ENCODE results near the gene APOO.

The APOO gene

DNA sequence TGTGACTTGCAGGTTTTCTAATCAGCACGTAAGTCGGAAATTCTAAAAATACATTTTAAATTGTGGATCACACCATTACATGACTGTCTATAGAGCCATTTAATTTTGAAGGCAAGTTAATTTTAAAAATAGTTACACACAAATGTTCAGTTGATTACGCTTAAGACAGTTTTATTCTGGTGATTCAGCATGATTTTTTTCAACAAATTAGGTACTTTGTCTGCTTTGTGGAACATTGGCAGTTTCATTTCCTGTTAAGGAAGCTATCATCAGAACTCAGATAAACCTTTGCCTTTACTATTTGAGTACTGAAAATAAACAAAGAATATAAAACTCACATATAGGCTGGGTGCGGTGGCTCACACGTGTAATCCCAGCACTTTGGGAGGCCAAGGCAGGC lies 105.3 kb downstream of the APOO start:
- in situ Hi-C loops (cut with HindIII; ENCODE audit: low pct_ligation_motif_present, low pct_unique_long_range_greater_than_20kb, low sequenced_read_pairs) = no loop called here
- DNase-seq = no peak

DNA sequence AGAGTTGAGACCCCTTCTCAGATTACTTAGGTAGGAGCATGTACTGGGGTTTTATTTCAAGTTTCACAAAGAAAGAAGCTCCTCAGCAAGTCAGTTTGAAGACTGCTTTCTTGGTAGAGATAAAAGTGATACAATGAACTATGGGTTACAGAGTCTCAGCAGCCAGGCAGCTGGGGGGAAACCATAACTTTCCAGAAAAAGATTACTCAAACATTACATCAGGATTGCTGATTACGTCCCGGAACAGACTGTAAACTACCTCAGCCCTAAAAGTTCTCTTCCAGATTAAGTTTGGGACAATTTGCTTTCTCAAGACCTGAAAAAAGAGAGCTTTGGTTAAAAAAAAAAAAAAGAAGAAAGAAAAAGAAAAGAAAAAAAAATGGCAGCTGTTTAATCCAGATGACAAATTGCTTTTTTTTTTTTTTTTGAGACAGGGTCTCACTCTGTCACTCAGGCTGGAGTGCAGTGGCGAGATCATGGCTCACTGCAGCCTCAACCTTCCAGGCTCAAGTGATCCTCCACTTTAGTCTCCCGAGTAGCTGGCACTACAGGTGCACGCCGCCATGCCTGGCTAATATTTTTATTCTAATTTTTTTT lies 108.2 kb downstream of the APOO start:
- in situ Hi-C loops (cut with HindIII; ENCODE audit: low pct_ligation_motif_present, low pct_unique_long_range_greater_than_20kb, low sequenced_read_pairs) = no loop called here
- DNase-seq = no peak

DNA sequence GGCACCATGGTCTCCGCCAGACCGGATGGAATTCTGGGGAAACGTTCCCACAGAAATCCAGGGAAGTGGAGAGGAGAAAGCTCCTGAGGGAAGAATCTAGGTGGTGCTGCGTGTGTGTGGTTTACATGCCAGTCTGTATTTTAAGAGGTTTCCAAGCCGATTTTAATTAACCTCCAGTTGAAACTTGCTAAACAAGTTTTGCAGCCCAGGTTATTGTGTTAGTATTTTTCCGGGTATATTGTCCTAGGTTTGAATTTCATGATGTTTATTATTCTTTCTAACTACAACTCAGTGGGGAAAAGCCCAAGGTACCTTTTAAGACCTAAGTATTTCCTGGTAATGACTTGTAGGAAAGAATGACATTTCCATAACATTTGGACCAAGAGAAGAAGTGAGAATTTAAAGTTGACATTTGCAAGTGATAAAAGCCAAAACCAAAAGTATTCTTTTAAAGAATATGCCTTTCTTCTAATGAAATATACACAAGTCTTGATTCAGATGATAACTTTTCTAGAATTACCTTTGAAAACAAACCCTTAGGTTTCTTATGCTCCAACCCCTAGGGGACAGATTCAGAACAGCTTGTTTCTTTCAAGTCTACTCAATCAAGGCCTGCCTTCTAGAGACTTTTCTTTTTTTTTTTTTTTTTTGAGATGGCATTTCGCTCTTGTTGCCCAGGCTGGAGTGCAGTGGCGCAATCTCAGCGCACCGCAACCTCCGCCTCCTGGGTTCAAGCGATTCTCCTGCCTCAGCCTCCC lies 110.2 kb downstream of the APOO start:
- no peak for DNase-seq
- in situ Hi-C loops (cut with HindIII; ENCODE audit: low pct_ligation_motif_present, low pct_unique_long_range_greater_than_20kb, low sequenced_read_pairs) = no loop called here

DNA sequence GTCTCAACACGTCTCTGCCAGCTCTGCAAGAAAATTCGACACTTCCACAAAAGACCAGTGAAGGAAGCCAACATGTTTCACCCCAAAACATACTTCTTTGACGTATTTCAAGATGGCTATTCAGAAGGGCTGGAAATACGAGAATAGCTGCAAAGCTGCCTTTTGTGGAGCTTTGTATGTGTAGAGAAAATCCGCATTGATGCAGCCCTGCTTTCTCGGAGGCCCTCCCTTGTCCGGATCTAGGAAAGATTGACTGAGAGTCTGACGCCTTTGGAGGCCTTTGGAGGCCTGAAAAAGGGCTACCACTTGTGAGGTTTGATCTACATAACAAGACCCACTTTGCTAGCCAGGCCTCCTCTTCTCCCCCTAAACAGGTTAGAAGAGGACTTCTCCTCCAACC lies 112.5 kb downstream of the APOO start:
- DNase-seq = no peak
- in situ Hi-C loops (cut with HindIII; ENCODE audit: low pct_ligation_motif_present, low pct_unique_long_range_greater_than_20kb, low sequenced_read_pairs) = no loop called here

DNA sequence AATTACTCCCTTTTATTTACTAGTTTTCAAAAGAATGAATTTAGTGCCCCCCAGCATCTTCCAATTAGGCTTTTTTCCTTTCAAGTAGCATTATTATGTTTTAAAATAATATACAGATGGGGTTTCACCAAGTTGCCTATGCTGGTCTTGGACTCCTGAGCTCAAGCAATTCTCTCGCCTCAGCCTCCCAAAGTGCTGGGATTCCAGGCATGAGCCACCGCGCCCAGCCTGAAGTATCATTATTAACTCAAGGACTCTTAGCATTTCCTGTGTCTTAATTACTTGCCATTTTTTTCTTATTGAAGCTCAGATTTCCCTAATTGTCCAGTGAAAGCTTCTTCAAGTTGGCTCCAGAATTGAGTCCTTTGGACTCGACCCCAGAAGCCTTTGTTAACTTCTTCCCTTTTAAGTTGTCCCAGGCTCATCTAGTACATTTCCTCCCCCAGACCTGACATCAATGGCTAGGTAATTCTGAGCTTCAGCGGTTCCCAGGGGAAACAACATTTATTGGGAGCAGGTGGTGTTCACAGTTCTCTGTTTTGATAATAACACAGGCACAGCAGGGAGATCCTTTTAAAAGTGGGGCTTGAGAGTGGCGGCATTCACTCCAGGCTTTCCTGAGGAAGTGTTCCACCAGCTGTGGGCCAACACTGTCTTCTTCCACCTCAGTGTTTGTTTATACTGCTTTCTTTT lies 114.7 kb downstream of the APOO start:
- DNase-seq = no peak
- in situ Hi-C loops (cut with HindIII; ENCODE audit: low pct_ligation_motif_present, low pct_unique_long_range_greater_than_20kb, low sequenced_read_pairs) = no loop called here

DNA sequence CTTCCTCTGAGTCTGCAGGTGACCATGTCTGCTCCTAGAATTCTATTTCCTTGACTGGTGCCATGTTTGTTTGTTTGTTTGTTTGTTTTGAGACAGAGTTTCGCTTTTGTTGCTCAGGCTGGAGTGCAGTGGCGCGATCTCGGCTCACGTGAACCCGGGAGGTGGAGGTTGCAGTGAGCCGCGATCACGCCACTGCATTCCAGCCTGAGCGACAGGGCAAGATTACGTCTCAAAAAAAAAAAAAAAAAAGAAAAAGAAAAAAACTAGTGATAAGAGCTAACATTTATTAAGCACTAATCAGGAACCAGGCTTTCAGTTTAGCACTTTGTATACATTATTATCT lies 117.6 kb downstream of the APOO start:
- in situ Hi-C loops (cut with HindIII; ENCODE audit: low pct_ligation_motif_present, low pct_unique_long_range_greater_than_20kb, low sequenced_read_pairs) = no loop called here

DNA sequence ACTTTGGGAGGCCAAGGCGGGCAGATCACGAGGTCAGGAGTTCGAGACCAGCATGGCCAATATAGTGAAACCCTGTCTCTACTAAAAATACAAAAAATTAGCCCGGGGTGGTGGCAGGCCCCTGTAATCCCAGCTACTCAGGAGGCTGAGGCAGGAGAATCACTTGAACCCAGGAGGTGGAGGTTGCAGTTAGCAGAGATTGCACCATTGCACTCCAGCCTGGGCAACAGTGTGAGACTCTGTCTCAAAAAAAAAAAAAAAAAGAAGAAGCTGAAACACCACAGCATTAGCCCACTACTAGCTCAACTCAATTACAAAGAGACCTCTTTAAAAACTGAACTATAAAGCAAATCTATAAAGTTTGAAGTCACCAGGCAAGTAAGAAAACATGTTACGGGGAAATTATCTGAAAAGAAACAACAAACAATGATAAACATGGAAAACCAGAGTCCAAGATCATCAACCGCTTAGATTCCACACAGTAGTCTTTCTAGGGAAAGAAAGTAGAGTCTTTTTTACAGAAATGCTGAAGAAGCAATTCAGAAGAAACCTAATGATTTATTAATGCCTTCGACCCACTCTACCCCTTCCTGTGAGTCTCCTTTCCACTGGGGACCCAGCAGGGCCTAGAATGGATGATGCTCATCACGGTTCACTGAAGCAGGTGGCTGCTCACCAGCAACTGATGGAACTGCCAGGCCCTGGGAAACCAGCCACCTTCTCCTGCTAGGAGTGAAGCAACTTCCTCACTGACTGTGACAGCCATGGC lies 118.2 kb downstream of the APOO start:
- DNase-seq = no peak
- in situ Hi-C loops (cut with HindIII; ENCODE audit: low pct_ligation_motif_present, low pct_unique_long_range_greater_than_20kb, low sequenced_read_pairs) = no loop called here

More for the DNA sequence above, 117.6 kb downstream of the APOO start:
- no peak for DNase-seq

DNA sequence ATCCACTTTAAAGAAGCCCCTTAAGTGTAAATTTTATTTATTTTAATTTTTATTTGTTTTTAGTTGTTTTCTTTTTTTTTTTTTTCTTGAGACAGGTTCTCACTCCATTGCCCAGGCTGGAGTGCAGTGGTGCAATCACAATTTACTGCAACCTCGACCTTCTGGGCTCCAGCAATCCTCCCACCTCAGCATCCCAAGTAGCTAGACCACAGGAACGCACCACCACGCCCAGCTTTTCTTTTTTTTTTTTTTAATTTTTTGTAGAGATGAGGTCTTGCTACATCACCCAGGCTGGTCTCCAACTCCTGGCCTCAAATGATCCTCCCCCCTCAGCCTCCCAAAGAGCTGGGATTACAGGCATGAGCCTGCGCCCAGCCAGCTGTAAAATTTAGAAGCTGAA lies 118.8 kb downstream of the APOO start:
- no peak for DNase-seq
- in situ Hi-C loops (cut with HindIII; ENCODE audit: low pct_ligation_motif_present, low pct_unique_long_range_greater_than_20kb, low sequenced_read_pairs) = no loop called here

DNA sequence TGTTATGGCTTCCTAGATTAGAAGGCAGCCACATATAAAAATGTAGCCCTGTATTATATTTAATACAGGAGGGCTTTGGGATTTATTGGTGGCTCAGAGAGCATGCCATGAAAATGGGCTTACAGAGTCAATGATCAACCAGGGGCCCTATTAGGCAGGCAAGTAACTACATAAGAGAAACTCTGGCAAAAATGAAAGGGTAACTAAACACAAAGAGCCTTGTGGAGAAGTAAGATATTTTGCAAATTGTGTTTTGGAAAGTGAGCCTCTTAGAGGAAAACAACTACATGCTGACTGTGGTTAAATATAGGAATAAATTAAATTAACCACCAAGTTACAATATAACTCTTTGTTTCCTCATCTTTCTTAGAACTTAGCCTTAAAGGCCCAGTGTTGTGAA lies 119.2 kb downstream of the APOO start:
- no peak for DNase-seq
- in situ Hi-C loops (cut with HindIII; ENCODE audit: low pct_ligation_motif_present, low pct_unique_long_range_greater_than_20kb, low sequenced_read_pairs) = no loop called here

DNA sequence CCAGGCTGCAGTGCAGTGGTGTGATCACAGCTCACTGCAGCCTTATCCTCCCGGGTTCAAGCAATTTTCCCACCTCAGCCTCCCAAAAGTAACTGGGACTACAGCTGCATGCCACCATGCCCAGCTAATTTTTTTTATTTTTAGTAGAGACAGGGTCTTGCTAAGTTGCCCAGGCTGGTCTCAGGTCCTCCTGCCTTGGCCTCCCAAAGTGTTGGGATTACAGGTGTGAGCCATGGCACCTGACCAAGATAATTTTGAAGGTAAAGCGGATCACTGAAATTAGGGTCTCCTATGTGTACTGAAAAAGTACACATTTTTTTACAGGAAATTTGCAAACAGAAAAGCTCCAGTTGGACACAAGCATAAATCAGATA lies 120.0 kb downstream of the APOO start:
- in situ Hi-C loops (cut with HindIII; ENCODE audit: low pct_ligation_motif_present, low pct_unique_long_range_greater_than_20kb, low sequenced_read_pairs) = no loop called here
- DNase-seq = no peak

DNA sequence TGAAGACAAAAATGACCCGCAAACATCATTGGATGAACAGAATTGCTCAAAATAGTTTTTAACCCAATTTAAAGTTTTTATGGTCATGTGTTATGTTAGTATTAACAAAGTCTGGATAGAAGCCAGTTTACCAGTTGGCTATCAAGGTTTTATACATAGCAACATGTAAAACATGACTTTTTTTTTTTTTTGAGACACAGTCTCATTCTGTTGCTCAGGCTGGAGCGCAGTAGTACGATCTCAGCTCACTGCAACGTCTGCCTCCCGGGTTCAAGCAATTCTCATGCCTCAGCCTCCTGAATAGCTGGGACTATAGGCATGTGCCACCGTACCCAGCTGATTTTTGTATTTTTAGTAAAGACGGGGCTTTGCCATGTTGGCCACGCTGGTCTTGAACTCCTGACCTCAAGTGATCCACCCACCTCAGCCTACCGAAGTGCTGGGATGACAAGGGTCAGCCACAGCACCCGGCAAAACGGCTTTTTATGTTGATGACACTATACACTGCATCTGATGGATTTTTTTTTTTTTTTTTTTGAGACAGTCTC lies 121.4 kb downstream of the APOO start:
- DNase-seq = no peak
- in situ Hi-C loops (cut with HindIII; ENCODE audit: low pct_ligation_motif_present, low pct_unique_long_range_greater_than_20kb, low sequenced_read_pairs) = no loop called here

DNA sequence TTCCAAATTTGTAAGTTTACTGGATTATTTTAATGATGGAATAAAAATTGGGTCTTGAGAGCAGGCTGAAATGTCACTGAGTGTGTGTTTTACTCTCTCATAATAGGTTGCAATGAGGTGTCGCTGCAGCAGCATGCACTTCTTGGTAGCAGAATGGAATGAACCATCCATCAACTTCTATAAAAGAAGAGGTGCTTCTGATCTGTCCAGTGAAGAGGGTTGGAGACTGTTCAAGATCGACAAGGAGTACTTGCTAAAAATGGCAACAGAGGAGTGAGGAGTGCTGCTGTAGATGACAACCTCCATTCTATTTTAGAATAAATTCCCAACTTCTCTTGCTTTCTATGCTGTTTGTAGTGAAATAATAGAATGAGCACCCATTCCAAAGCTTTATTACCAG lies 122.2 kb downstream of the APOO start:
- in situ Hi-C loops (cut with HindIII; ENCODE audit: low pct_ligation_motif_present, low pct_unique_long_range_greater_than_20kb, low sequenced_read_pairs) = no loop called here
- no peak for DNase-seq

DNA sequence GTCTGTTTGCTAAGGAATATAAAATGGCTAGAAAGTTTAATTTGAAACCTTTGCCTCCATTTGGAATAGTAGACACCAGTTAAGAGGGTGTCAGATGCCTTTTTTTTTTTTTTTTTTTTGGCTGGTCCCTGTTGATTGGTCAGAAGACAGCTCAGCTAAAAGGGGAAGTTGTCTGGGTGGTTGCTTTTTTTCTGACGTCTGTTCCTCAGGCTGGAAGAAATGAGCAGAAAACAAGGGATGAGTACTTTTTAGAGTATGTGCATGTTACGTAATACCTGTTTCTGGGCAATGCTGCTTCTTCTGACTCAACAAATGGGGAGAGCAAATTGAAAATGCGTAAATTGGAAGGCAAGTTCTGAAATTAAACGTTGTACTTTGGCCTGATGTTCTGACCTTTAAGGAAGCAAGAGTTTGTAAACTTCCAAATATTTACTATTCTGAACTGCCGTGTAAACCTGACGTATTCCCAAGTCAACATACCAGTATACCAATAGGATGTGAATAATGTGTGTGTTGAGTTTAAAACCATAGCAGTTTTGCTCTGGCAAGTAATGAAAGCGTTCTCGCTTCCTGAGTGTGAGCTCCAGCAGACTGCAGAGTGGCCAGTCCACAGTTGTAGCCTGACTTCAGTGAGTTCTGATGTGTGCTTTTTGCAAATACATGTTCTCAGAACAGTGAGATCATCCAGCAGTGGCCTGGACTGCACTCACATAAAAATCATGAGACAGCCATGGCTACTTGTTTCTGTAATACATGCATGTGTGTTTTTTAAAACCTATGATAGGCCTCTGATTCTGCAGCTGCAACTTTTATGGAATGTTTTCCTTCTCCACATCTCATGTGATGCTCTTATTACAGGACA lies 123.0 kb downstream of the APOO start:
- in situ Hi-C loops (cut with HindIII; ENCODE audit: low pct_ligation_motif_present, low pct_unique_long_range_greater_than_20kb, low sequenced_read_pairs) = no loop called here
- no peak for DNase-seq

DNA sequence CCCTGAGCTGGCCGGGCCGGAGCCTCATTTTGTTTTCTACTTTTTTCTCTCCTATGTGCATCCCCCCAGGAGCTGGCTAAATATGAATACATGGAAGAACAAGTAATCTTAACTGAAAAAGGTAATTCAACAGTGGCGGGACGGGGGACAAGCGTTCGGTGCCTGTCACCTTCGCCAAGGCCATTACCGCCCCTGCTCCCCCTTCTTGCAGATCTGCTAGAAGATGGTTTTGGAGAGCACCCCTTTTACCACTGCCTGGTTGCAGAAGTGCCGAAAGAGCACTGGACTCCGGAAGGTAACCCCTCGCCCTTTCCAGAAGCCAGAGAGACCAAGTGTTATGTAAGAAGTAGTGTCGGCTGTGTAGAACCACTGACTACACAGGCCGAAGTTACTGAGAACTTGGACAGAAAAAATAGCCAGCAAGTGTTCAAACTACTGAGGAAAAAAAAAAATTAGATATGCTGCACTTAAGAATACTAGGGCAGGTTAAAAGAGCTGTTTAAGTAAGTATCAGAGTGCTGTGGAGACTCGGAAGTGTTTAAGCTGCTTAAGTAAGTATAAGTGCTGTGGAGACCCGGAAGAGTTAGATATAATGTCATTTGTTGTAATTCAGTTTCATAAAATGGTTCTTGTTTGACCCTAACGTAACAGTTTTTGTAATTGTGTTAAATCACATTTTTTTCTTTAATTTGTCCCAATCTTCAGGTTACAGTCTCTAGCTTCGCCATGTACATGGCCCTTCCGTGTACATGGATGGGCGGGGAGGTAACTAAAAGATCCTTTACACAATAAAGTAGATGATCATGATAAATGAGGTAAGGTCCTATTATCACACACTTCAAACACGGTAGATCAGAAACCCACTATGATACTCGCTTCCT lies 123.9 kb downstream of the APOO start:
- in situ Hi-C loops (cut with HindIII; ENCODE audit: low pct_ligation_motif_present, low pct_unique_long_range_greater_than_20kb, low sequenced_read_pairs) = no loop called here
- no peak for DNase-seq

Measured in ACHN (cell line).